ENCODE measurements around the gene PDZK1IP1. TPM values are rescaled to one million over a fixed set of nuclear protein-coding genes. Genes with fewer than 3 reads are reported as not detected.

The PDZK1IP1 gene
- total and polyA plus RNA-seq, 2 donors (not counting 3 experiments of a cell fraction or from before 2014, with no cell fraction given) = 0.52 TPM; not detected in 1

- no peaks in the 10 kb centered on the region for H4K20me1 ChIP-seq (replicated peaks; ENCODE audit: control insufficient read depth, extremely low read depth, insufficient read depth, low read length)
- DNase-seq (ENCODE audit: low read depth, low spot score) (peak; percentile 47), FAIRE-seq (no peak)
- peaks cover 8% of the 10 kb centered on the region for H3K79me2 ChIP-seq (ENCODE audit: control insufficient read depth, insufficient read depth, low read length)
- dilution Hi-C loops (cut with MboI; ENCODE audit: extremely low pct_ligation_motif_present, low sequenced_read_pairs) (no loop called here), intact Hi-C loops (cut with micrococcal nuclease) (loop anchor here (1.0 kb wide), 1 partner anchor 7 kb away; no protein-coding TSS in a partner anchor)
- peaks cover 32% of the 10 kb centered on the region for H3K4me1 ChIP-seq (ENCODE audit: control insufficient read depth, extremely low read depth, insufficient read depth, low read length)
- no peaks in the 10 kb centered on the region for H3K9me3 ChIP-seq (replicated peaks; ENCODE audit: control insufficient read depth, insufficient read depth, low read length)
- no peaks in the 10 kb centered on the region for H3K9me1 ChIP-seq (replicated peaks; ENCODE audit: control insufficient read depth, extremely low read depth, insufficient read depth, low read length)
- H3K27me3 ChIP-seq (ENCODE audit: control insufficient read depth in 2 of 2, insufficient read depth in 2 of 2, low read length in 2 of 2) = no peaks in the 10 kb centered on the region
- BruUV-seq (replicated peaks) = no TSS peak
- TF ChIP-seq MAX (IDR thresholded peaks at IDR 0.05; ENCODE audit: insufficient read depth, insufficient read length) (no peak), JUN (IDR thresholded peaks at IDR 0.05; ENCODE audit: borderline replicate concordance, insufficient read depth, insufficient read length, low read depth) (no peak), EZH2 (IDR thresholded peaks at IDR 0.05; ENCODE audit: borderline replicate concordance, low read depth, low read length, severe bottlenecking) (no peak), POLR2AphosphoS5 (IDR thresholded peaks at IDR 0.05; ENCODE audit: insufficient read depth, low read depth, low read length) (no peak), CTCF (IDR thresholded peaks at IDR 0.05; ENCODE audit: extremely low read depth in 1 of 2, insufficient read depth in 1 of 2, low read depth in 1 of 2, low read length in 2 of 2) (no peak), POLR2A (IDR thresholded peaks at IDR 0.05; ENCODE audit: low read depth, low read length) (no peak), MYC (IDR thresholded peaks at IDR 0.05; ENCODE audit: low read depth, low read length) (no peak), GATA2 (IDR thresholded peaks at IDR 0.05; ENCODE audit: insufficient read depth, insufficient read length, low read depth, low read length) (no peak), FOS (IDR thresholded peaks at IDR 0.05; ENCODE audit: borderline replicate concordance, insufficient read depth, low read length) (no peak)
- no peak overlapping the region for H3K4me3 ChIP-seq (replicated peaks in 1 of 3; ENCODE audit: insufficient read depth in 1 of 3, low read depth in 1 of 3, low read length in 3 of 3)
- peak overlapping the region; percentile 45 for H3K9ac ChIP-seq (replicated peaks; ENCODE audit: extremely low read depth, insufficient read depth, low read length)
- H3K36me3 ChIP-seq (ENCODE audit: control insufficient read depth in 2 of 2, extremely low read depth in 1 of 2, insufficient read depth in 2 of 2, low read length in 2 of 2) = no peaks in the 10 kb centered on the region
- ChIA-PET CTCF (interaction anchor here (1.0 to 2.6 kb wide), 8 partner anchors 9 to 57 kb away, joined by 3 to 17 read pairs (median 4); no protein-coding TSS in a partner anchor), POLR2A (no interaction called here)
- peak overlapping the region; percentile 53 for H3K4me2 ChIP-seq (ENCODE audit: insufficient read depth, low read length)
- peak overlapping the region; percentile 90 for H2AFZ ChIP-seq (ENCODE audit: low read depth, low read length)
- peak overlapping the region; percentile 70 for H3K27ac ChIP-seq (ENCODE audit: insufficient read depth, low read depth, low read length)
Observed at GRCh38 chr1:47235806-47236205, 46.0 kb upstream of the PDZK1IP1 start.
